CD4-positive, alpha-beta T cell treated with Interleukin-4 for 1 hour (primary cell): ENCODE results near the gene DSE.

Experiments used
- DNase-seq, 2 donors: peaks; one replicate each; pipeline ENCODE4 v3.0.0-alpha.2; 2020 to 2022

The DSE gene

DNA sequence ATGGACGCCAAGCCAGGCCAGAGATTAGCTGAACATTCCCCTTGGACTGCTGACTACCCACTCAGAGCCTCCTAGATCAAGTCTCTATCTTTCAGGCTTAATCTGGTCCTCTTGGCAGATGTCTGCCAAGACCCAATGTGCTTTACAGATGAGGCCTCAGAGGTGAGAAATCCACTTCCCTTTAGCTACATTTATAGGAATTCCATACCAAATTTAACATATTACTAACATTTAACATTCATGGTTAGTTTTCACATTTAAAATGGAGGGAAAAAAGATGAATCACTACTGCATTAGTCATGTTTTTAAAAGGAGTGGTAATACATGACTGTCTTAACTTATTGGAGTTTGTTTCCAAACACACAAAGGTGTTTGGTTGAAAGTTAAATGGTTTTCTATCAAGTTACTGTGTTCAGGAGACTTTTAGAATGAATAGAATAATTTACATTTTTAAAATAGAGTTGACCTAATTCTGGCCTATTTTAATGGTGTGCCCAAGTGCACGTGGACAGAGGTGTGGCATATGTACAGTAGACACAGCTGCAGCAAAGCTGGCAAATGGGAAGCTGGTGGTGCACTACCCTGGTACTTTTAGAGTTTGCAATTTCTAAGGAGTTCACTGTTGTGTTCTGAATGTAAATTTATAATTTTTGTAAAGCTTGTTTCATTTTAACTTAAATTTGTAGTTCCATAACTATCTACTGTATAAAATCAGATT, 48.5 kb downstream of the DSE start:
- no peak for DNase-seq

DNA sequence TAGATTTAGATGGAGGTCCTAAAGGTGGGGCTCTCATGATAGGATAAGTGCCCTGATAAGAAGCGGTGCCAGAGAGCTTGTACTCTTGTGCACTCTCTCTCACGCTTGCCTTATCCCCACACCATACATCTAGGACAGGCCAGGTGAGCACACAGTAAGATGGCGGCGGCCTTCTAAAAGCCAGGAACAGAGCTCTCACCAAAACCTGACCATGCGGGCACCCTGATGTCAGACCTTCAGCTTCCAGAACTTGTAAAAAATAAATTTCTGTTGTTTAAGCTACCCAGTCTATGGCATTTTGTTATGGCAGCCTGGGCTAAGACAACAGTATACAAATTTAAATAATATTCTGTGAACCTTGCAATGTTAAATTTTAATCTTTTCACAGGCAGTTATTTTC, 49.6 kb downstream of the DSE start:
- no peak for DNase-seq

DNA sequence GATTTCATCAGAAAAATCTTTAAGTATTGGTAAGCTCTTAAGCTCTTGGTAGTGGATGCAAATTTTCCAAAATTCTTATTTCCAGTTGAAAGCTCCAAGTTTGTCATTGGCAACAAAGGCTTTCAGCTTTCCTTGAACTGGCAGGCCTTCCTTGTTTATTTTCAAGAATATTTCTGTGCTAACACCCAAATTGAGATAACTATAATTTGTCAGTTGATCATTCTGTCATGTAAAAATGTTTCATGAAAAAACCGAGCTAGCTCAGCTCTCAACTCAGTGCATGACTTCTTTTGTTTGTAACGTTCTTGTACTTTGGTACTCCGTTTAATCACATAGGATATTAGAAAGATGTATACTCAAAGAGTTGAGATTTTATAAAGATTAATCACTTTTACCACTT, 51.5 kb downstream of the DSE start:
- no peak for DNase-seq

DNA sequence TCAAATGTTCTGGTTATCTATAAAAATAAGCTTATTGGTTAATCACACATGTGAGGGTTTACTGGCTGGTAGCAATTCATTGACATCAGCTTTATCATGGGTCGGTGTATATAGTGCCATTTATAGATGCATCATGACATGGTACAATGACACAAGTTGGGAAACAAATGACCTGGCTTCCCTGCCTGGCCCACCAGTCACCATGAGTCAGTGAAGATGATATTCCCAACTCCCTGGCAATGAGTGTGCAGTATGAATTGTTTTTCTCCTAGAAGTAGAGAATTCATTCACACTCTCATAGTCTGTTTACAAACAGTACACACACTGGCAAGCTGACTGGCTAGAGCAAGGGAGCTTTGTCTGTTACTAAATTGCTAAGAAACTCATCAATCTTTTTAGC, 53.3 kb downstream of the DSE start:
- DNase-seq, result no peak

DNA sequence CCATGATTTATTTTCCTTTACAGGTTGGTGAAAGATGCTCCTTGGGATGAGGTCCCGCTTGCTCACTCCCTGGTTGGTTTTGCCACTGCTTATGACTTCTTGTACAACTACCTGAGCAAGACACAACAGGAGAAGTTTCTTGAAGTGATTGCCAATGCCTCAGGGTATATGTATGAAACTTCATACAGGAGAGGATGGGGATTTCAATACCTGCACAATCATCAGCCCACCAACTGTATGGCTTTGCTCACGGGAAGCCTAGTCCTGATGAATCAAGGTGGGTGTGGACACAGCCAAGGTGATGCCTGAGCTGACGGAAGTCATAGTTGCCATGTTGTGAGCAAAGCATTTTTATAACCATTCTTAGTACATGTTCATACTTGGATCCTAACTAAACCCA, 55.8 kb downstream of the DSE start:
- no peak for DNase-seq

DNA sequence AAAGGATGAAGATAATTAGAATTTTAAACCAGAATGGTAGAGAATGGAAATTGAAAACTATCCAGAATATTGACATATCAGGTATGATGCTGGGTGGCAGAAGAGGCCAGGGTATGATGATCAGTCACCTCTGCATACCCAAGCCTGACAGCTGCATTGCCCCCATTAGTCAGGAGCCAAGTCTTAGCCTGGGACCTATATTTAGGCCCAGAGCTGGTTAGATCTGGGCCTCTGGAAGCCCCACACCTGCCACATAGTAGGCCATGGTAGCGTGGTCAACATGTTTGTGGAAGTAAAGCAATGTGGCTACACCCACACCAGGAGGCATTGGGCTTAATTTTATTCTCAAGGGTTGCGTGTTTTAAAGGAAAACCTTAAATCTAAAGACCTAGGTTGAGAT, 58.4 kb downstream of the DSE start:
- DNase-seq, result no peak

DNA sequence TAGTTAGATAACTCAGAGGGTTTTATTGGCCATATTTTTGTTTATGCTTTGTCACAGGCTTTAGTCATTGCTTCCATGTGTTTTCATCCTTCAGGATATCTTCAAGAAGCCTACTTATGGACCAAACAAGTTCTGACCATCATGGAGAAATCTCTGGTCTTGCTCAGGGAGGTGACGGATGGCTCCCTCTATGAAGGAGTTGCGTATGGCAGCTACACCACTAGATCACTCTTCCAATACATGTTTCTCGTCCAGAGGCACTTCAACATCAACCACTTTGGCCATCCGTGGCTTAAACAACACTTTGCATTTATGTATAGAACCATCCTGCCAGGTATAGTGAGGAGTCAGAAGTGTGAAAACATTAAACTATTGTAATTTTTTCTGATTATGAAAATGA, 60.1 kb downstream of the DSE start:
- no peak for DNase-seq

DNA sequence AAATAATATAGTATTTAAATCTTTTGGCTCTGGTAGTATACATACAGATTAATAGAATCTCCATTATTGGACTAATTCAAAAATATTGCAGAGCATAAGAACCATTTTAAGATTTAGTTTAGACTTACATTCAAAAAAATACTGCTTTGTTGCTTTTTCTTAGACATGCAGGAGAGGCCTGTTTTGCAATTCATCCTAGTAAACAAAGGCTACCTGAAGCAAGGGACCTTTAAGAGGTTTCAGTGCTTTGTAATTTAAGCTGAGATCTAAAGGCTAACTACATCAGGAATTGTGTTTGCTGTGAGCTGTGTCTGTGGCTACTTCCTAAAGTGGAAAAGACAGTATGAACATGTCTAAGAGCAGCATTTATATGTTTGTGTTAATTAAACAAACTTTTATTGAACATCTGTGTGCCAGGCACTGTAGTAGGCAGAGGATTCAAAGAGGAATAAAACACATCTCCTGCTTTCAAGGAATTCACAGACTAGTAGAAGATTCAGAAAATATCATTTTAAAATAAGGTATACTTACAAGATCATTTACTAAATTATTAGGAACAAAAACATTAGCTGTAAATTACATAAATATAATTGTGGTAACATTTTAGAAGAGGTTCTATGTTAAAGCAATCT, 61.3 kb downstream of the DSE start:
- no peak for DNase-seq

DNA sequence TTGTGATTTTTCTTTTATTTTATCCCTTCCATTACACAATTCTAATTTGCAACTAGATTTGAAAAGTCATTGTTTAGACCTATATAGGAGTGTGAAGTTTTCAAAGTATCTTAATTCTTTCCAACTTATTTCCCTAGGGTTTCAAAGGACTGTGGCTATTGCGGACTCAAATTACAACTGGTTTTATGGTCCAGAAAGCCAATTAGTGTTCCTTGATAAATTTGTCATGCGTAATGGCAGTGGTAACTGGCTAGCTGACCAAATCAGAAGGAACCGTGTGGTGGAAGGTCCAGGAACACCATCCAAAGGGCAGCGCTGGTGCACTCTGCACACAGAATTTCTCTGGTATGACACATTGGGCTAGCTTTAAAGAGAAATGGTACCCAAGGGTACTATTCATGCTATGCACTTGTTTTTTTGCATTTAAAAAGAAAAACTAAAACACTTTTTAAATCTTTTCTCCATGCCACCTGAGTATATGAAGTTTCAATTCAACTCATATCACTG, 62.5 kb downstream of the DSE start:
- DNase-seq, result no peak

DNA sequence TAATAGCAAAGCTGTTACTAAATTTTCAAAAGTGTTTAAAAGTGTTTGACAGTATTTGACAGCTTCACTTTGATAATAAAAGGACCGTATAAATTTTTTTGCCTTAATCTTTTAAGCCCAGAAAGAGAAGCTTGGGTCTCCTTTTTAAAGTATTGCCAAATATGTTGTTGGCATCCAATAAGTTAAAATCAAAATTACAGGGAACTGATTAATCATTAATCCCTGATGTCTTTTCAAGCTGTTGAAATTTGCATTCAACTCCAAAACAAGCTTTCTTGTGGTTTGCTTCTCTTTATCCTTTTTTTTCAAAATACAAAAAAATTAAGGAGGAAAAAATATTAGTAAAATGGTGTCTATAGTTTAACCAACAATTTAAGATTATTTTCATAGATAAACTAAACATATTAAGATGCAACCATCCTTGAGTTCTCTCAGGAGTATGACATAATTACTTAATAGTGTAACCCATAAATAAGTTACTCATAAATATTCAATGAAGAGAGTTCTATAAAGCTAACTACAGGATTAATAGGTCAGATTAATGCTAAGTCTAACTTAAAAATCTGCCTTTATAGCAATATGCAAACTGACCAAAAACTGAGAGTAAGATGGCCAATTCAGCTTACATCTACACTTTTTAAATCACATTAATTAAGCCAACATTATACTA, 63.4 kb downstream of the DSE start:
- no peak for DNase-seq

DNA sequence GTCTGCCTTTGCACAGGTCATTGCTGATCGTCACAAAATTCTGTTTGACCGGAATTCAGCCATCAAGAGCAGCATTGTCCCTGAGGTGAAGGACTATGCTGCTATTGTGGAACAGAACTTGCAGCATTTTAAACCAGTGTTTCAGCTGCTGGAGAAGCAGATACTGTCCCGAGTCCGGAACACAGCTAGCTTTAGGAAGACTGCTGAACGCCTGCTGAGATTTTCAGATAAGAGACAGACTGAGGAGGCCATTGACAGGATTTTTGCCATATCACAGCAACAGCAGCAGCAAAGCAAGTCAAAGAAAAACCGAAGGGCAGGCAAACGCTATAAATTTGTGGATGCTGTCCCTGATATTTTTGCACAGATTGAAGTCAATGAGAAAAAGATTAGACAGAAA, 65.8 kb downstream of the DSE start:
- no peak for DNase-seq

DNA sequence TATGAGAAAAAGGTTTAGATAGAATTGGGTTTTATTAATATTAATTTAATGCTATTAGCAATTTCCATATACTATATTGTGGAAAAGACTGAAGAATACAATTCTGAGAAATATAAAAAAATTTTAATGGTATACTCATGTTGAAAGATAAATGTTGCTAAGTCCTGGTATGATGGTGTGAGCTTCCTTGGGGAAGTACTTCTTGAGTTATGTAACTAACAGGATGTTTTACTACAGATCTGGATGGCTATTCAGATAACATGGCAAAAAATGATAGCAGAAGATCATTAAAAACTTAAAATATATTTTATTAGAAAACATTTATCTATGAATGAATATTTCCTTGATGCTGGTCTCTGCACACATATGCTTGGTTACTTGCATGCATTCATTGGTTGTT, 66.9 kb downstream of the DSE start:
- DNase-seq, result no peak

DNA sequence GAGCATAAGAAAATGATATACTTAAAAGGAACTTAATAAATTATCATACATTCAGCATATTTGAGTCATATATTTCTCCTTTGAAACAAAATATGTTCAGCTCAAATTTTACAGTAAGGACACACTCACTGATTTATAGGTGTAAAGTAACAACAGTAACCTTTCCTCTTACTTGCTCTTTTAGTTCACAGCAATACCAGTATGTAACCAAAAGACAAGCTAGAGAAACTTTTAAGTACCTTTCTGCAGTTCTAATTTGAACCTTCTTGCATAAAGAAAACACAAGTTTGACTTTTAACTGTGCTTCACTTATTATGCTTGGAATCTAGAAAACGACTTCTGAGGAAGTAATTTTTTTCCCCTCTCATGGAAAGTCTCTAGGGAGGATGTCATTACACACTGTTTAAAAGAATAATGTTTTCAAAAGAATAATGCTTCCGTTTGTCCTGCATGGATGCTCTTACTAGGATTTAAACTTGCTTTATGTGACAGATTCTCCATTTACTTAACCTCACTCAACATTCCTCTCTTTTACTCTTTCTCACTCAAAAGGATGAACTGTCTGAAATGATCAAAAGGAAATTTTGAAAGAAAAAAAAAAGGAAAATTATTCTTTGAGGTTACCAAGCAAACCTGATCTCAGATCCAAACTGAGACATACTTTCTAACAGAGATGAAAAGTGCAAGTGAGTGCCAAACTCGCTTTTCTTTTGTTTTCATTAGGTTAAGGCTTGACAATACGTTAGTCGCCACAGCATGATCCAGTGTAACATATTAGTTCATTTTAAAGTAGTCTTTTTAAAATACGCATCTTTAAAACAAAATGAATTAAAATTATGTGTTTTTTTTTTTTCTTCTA, 68.1 kb downstream of the DSE start:
- no peak for DNase-seq

DNA sequence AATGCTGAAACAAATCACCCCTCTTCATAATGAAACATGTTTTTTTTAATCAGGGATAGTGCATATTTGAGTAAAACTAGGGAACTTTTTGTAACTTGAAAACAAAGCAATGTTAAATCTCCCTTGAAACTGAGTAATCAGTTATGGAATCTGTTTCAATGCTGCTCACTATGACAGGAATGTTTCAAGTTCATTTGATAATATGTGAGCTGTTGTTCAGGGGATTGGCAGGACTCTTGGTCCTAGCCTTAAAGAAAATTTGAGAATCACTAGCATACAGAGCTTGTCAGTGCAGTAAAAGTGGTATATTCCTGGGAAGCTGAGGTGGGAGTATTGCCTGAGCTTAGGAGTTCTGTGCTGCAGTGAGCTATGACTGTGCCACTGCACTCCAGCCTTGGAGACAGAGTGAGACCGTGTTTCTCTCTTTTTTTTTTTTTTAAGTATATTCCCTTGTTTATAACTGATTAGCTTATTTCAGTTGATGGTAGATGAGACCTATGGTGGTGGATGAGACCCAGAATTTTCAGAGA, 68.8 kb downstream of the DSE start:
- no peak for DNase-seq

DNA sequence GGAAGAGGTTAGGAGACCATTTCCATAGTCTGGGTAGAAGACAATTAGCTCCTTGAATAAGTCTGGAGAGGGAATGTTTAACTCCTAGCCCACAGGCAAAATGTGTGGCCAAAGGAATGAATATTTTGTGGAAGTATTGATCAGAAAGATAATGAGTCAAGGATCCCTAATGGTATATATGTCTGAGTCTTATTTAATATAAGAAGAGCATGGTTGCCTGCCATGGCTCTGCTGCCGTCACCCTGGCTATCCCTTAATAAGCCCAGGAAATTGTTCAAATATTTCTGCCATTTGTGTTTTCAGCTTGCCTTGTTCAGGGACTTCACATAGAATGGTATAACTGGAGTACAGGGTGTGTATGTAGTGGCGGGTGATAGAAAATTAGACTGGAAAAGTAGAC, 72.4 kb downstream of the DSE start:
- DNase-seq, result no peak

DNA sequence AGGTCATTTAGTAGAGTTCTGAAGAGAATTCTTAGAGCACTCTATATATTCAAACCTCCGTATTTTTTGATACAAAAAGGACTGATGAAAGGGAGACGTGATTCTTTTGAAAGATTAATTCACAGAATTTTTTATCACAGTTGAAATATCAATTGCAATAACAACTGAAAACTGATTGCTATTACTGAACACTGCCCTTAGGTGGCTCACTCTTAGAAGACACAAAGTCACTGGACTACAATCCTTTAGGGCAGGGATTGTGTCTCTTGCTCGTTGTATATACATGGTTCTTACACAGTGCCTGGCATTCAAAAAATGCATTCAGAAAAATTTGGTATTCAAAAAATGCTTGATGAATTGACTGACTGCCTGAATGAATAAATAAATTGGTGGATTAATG, 73.3 kb downstream of the DSE start:
- peak in 1 of 2 donors; percentile 18 for DNase-seq

DNA sequence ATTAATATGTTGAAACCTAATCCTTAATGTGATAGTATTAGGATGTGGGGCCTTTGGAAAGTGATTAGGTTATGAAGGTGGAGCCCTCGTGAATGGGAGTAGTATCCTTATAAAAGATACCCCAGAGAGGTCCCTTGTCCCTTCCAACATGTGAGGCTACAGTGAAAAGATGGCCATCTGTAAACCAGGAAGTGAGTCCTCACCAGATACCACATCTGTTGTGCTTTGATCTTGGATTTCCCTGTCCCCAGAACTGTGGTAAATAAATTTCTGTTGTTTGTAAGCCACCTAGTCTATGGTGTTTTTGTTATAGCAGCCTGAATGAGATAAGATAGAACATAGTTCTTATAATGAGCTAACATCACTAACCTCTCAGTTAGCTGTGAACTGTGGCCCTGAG, 73.8 kb downstream of the DSE start:
- no peak for DNase-seq

DNA sequence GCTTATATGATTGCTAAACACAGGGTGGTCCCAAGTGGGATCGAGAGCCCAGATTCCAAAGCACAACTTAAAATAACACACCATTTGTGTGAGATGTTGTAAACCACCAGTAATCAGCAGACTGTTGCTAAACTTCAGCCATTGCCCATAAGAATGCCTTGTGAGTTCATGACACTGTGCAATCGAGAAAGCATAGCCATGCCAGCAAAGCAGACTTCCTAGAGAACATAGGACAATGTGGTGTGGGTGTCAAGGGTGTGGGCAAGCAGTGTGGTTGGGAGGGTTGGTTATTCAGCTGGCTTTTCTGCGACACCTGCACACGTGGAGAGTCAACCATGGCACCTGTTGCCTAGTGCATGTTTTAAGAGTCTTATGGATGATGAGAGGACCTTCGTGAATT, 74.4 kb downstream of the DSE start:
- DNase-seq, result no peak

DNA sequence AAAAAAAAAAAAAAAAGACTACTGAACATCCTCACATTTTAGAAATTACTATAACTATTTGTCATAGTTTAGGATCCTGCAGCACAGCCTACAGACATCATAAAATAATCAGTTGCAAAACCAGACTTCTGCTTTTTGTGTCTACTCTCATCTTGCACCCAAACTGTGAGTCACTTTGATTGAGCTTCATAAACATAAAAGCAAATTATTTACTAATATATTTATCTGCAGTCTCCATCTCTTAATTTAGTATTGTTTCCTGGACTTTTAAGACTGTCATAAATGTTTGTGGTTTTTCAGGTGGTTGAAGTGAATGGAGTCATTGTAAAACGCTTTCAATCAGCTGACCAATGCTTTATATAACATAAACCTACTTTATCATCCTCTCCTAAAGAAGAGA, 75.7 kb downstream of the DSE start:
- no peak for DNase-seq

DNA sequence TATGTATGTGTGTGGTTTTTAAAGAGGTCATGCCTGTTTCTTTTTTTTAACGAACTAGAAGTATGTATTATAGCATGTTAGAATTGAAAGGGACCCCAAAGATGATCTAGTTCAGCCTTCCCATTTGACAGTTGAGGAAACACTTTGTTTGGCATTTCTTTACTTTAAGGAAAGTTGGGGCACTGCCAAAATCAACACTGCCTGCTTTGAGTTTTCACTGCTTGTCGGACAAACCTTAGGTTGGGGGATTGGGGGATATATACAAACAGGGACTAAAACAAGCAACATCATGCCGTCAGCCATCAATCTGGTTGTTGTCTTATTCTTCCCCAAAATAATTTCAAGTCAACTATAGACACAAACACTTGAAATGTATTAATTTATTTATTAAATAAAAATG, 76.3 kb downstream of the DSE start:
- DNase-seq, result no peak

DNA sequence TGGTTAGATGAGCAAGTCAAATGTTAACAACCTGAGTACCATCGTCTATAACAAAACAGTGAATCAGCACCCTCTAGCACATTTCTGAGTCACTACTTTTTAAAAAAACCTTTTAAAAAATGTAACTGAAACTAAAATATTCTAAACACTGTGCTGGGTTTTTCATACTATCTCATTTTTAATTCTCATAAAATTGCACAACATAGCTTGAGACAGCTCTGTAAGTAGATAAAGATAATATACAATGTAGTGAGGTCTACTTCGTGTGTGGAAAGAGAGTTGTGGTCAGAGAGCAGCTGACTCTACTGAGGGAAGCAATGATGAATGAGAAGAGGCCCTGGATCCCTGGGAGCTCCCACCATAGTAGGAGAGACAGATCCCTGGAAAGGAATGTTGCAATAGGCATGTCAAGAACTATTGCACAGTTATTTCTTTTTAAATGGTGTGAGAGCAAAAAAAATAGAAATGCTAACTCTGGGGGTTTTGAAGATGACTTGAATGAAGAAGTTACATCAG, 76.8 kb downstream of the DSE start:
- peak in 1 of 2 donors; percentile 48 for DNase-seq

DNA sequence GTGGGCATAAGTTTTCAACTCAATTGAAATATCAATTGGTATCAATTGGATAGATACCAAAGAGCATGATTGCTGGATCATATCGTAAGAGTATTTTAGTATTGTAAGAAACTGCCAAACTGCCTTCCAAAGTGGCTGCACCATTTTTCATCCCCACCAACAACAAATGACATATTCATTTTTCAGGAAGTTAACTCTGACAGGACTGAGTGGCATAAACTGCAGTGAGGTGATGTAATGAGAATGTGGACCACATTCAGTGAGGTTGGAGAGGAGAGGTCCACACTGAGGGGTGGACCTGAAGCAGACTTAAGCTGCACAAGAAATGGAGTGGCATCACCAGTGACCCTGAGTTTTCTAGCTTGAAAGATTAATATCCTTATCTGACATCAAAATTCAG, 78.8 kb downstream of the DSE start:
- DNase-seq, result no peak

DNA sequence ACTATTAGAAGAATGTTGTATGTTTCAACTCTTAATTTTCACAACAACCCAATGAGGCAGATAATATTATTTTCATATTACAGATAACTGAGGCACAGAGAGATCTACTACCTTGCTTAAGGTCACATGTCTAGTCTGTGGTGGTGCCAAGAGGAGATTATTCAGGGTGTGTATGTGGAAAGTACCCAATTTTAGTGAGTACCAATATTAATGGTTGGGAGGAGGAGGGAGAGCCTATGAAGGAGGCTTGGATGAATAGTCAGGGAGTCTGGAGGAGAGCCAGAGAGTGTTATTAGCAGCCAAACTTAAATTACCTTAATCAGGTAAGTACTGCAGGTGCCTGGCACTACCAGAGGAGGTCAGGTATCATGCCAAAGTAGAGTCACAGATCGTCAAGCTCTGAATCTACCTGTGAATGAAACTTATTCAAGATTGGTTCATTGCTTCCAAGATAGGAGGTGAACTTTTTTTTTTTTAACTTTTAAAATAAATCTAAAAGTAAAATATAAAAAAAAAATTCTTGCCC, 79.5 kb downstream of the DSE start:
- no peak for DNase-seq
